Stimulated activated naive B cell treated with anti-CD40 and anti-IgM and Interleukin-4, amounts not matched to agents 10 μg/mL and 1 μg/mL and 100 μg/mL, for 72 hours (primary cell): ENCODE results near the gene ATG5.

ENCODE experiments used
- ATAC-seq, 2 donors: fragments of 150-1000 bp; cut with Tn5 transposase; replicated peaks; 2 replicates each; pipeline ENCODE4 v1.10.0; 2021; ENCODE audit warnings: moderate library complexity in 1 of 2
- DNase-seq: peaks from one replicate; pipeline ENCODE4 v3.0.0; 2021
- H3K27ac Mint-ChIP-seq: one replicate; pipeline ENCODE4 v1.8.0; 2022; ENCODE audit warnings: mild to moderate bottlenecking, mixed read lengths
- H3K27me3 Mint-ChIP-seq, 2 donors: one replicate each; pipeline ENCODE4 v1.8.0; 2022; ENCODE audit warnings: mixed read lengths in 2 of 2
- H3K36me3 Mint-ChIP-seq, 2 donors: one replicate each; pipeline ENCODE4 v1.8.0; 2022; ENCODE audit warnings: mixed read lengths in 2 of 2, mild to moderate bottlenecking in 1 of 2
- H3K4me1 Mint-ChIP-seq, 2 donors: one replicate each; pipeline ENCODE4 v1.8.0; 2022; ENCODE audit warnings: mixed read lengths in 2 of 2, mild to moderate bottlenecking in 1 of 2
- H3K4me3 Mint-ChIP-seq, 2 donors: one replicate each; pipeline ENCODE4 v1.8.0; 2022; ENCODE audit warnings: mild to moderate bottlenecking in 2 of 2, mixed read lengths in 2 of 2, moderate library complexity in 1 of 2
- H3K9me3 Mint-ChIP-seq, 2 donors: one replicate each; pipeline ENCODE4 v1.8.0; 2022; ENCODE audit warnings: mixed read lengths in 2 of 2, mild to moderate bottlenecking in 1 of 2

ATG5 gene

GRCh38 chr6:106182455-106182854 lies 143.1 kb downstream of the ATG5 start:
- DNase-seq (no peak), ATAC-seq (peak; percentile 34 to 82)
- no peaks in the 10 kb centered on the region for H3K9me3 Mint-ChIP-seq
- peak overlapping the region; percentile 52 for H3K27ac Mint-ChIP-seq
- no peaks in the 10 kb centered on the region for H3K27me3 Mint-ChIP-seq
- peaks cover 5 to 7% of the 10 kb centered on the region in 2 donors for H3K36me3 Mint-ChIP-seq
- H3K4me1 Mint-ChIP-seq: peaks cover 9 to 11% of the 10 kb centered on the region in 2 donors
- H3K4me3 Mint-ChIP-seq: no peak overlapping the region

GRCh38 chr6:106181664-106182418 lies 143.7 kb downstream of the ATG5 start:
- DNase-seq: no peak
- peaks cover 9 to 11% of the 10 kb centered on the region in 2 donors for H3K4me1 Mint-ChIP-seq

GRCh38 chr6:106180208-106180607 lies 145.4 kb downstream of the ATG5 start:
- peaks cover 0 to 2% of the 10 kb centered on the region in 2 donors for H3K36me3 Mint-ChIP-seq
- peaks cover 10 to 21% of the 10 kb centered on the region in 2 donors for H3K4me1 Mint-ChIP-seq
- peaks cover 0 to 9% of the 10 kb centered on the region in 2 donors for H3K27me3 Mint-ChIP-seq
- peaks cover 0 to 3% of the 10 kb centered on the region in 2 donors for H3K9me3 Mint-ChIP-seq
- DNase-seq (no peak), ATAC-seq (no peak)
- H3K27ac Mint-ChIP-seq: no peak overlapping the region
- no peak overlapping the region for H3K4me3 Mint-ChIP-seq

More at GRCh38 chr6:106181664-106182418, 143.7 kb downstream of the ATG5 start:
- peak; percentile 36 to 71 for ATAC-seq
- H3K36me3 Mint-ChIP-seq: peaks cover 5 to 6% of the 10 kb centered on the region in 2 donors
- no peaks in the 10 kb centered on the region for H3K27me3 Mint-ChIP-seq
- peak overlapping the region; percentile 52 for H3K27ac Mint-ChIP-seq
- H3K9me3 Mint-ChIP-seq: no peaks in the 10 kb centered on the region
- no peak overlapping the region for H3K4me3 Mint-ChIP-seq

- no peak overlapping the region for H3K27ac Mint-ChIP-seq
- peaks cover 0 to 2% of the 10 kb centered on the region in 2 donors for H3K36me3 Mint-ChIP-seq
- ATAC-seq (no peak), DNase-seq (no peak)
- peaks cover 0 to 3% of the 10 kb centered on the region in 2 donors for H3K9me3 Mint-ChIP-seq
- peaks cover 0 to 9% of the 10 kb centered on the region in 2 donors for H3K27me3 Mint-ChIP-seq
- no peak overlapping the region for H3K4me3 Mint-ChIP-seq
- H3K4me1 Mint-ChIP-seq: peaks cover 8 to 14% of the 10 kb centered on the region in 2 donors
These were observed 146.7 kb downstream of the ATG5 start for GRCh38 chr6:106178900-106179299.

- H3K36me3 Mint-ChIP-seq: peaks cover 0 to 2% of the 10 kb centered on the region in 2 donors
These were observed 147.8 kb downstream of the ATG5 start for GRCh38 chr6:106177786-106178185.

GRCh38 chr6:106173124-106173879 lies 152.3 kb downstream of the ATG5 start:
- ATAC-seq (no peak), DNase-seq (no peak)
- peaks cover 0 to 3% of the 10 kb centered on the region in 2 donors for H3K9me3 Mint-ChIP-seq
- H3K4me3 Mint-ChIP-seq: no peak overlapping the region
- H3K36me3 Mint-ChIP-seq: peaks cover 2 to 3% of the 10 kb centered on the region in 2 donors
- H3K27me3 Mint-ChIP-seq: peaks cover 0 to 9% of the 10 kb centered on the region in 2 donors
- H3K27ac Mint-ChIP-seq: no peak overlapping the region
- peaks cover 12 to 26% of the 10 kb centered on the region in 2 donors for H3K4me1 Mint-ChIP-seq

More at GRCh38 chr6:106177786-106178185, 147.8 kb downstream of the ATG5 start:
- Mint-ChIP-seq H3K4me3 (no peak overlapping the region), H3K9me3 (peaks cover 0 to 3% of the 10 kb centered on the region in 2 donors), H3K4me1 (peaks cover 8 to 14% of the 10 kb centered on the region in 2 donors), H3K27me3 (peaks cover 0 to 9% of the 10 kb centered on the region in 2 donors), H3K27ac (no peak overlapping the region)
- DNase-seq (no peak), ATAC-seq (no peak)

- Mint-ChIP-seq H3K9me3 (peaks cover 0 to 3% of the 10 kb centered on the region in 2 donors), H3K27ac (no peak overlapping the region), H3K36me3 (peaks cover 2 to 3% of the 10 kb centered on the region in 2 donors), H3K4me1 (peaks cover 17 to 29% of the 10 kb centered on the region in 2 donors), H3K27me3 (no peaks in the 10 kb centered on the region), H3K4me3 (no peak overlapping the region)
- DNase-seq (no peak), ATAC-seq (peak; percentile 64 to 70)
These were observed 155.3 kb downstream of the ATG5 start for GRCh38 chr6:106170030-106170791.

GRCh38 chr6:106169517-106169916 lies 156.0 kb downstream of the ATG5 start:
- DNase-seq (no peak), ATAC-seq (no peak)
- Mint-ChIP-seq H3K9me3 (peaks cover 0 to 3% of the 10 kb centered on the region in 2 donors), H3K36me3 (peaks cover 2 to 5% of the 10 kb centered on the region in 2 donors), H3K27me3 (no peaks in the 10 kb centered on the region), H3K4me1 (peaks cover 20 to 36% of the 10 kb centered on the region in 2 donors), H3K4me3 (no peak overlapping the region), H3K27ac (no peak overlapping the region)

GRCh38 chr6:106168097-106168888 lies 157.3 kb downstream of the ATG5 start:
- H3K27me3 Mint-ChIP-seq: no peaks in the 10 kb centered on the region
- DNase-seq (no peak), ATAC-seq (no peak)
- H3K9me3 Mint-ChIP-seq: peaks cover 0 to 3% of the 10 kb centered on the region in 2 donors
- H3K36me3 Mint-ChIP-seq: peaks cover 3 to 7% of the 10 kb centered on the region in 2 donors
- H3K27ac Mint-ChIP-seq: no peak overlapping the region
- H3K4me3 Mint-ChIP-seq: no peak overlapping the region
- H3K4me1 Mint-ChIP-seq: peaks cover 33 to 48% of the 10 kb centered on the region in 2 donors

- Mint-ChIP-seq H3K36me3 (peaks cover 3 to 7% of the 10 kb centered on the region in 2 donors), H3K9me3 (peaks cover 0 to 3% of the 10 kb centered on the region in 2 donors), H3K27me3 (no peaks in the 10 kb centered on the region), H3K27ac (peak overlapping the region; percentile 79), H3K4me3 (no peak overlapping the region), H3K4me1 (peaks cover 40 to 55% of the 10 kb centered on the region in 2 donors)
- ATAC-seq: no peak
- DNase-seq: no peak
These were observed 158.3 kb downstream of the ATG5 start for GRCh38 chr6:106167096-106167814.

- Mint-ChIP-seq H3K27ac (peak overlapping the region; percentile 87), H3K36me3 (peaks cover 3 to 4% of the 10 kb centered on the region in 2 donors), H3K4me3 (no peak overlapping the region), H3K27me3 (no peaks in the 10 kb centered on the region), H3K4me1 (peaks cover 40 to 54% of the 10 kb centered on the region in 2 donors), H3K9me3 (peaks cover 0 to 3% of the 10 kb centered on the region in 2 donors)
- DNase-seq (no peak), ATAC-seq (no peak)
These were observed 159.6 kb downstream of the ATG5 start for GRCh38 chr6:106165885-106166485.

GRCh38 chr6:106163966-106164877 lies 161.3 kb downstream of the ATG5 start:
- peaks cover 3 to 4% of the 10 kb centered on the region in 2 donors for H3K36me3 Mint-ChIP-seq
- peaks cover 0 to 3% of the 10 kb centered on the region in 2 donors for H3K9me3 Mint-ChIP-seq
- no peaks in the 10 kb centered on the region for H3K27me3 Mint-ChIP-seq
- peak overlapping the region; percentile 95 for H3K27ac Mint-ChIP-seq
- H3K4me3 Mint-ChIP-seq: peak overlapping the region; percentile 35 to 64
- H3K4me1 Mint-ChIP-seq: peaks cover 29 to 39% of the 10 kb centered on the region in 2 donors
- ATAC-seq: peak; percentile 85 to 88
- peak; percentile 64 for DNase-seq
